GM06990 (cell line): ENCODE results near the gene EVPL.
"Not testable (repeated sequence)": the region's sequence is repeated elsewhere in the genome, so short reads cannot be mapped to it uniquely, and the experiment has no call there.

Experiments
- DNase-seq: peaks from one replicate; pipeline ENCODE4 v3.0.0-alpha.2; 2011; ENCODE audit not compliant: insufficient read length; ENCODE audit errors: extremely low read depth
- H3K27me3 ChIP-seq: replicated peaks from 2 replicates; pipeline ENCODE4 v1.6.0; 2011; ENCODE audit warnings: low read length; ENCODE audit not compliant: control insufficient read depth, insufficient read depth
- H3K36me3 ChIP-seq: 2 replicates; pipeline ENCODE4 v1.5.1; 2011; ENCODE audit warnings: low read length; ENCODE audit not compliant: control insufficient read depth, insufficient read depth
- H3K4me3 ChIP-seq: replicated peaks from 2 replicates; pipeline ENCODE4 v1.5.1; 2011; ENCODE audit warnings: low read depth, mild to moderate bottlenecking, control low read depth, low read length
- CTCF ChIP-seq: IDR thresholded peaks from 2 replicates; pipeline ENCODE4 v1.5.1; 2011; ENCODE audit warnings: low read length, control low read depth, mild to moderate bottlenecking, inconsistent platforms; ENCODE audit not compliant: insufficient read depth, poor library complexity, severe bottlenecking

EVPL gene

GRCh38 chr17:75975757-75976174 lies 51.3 kb downstream of the EVPL start:
- H3K36me3 ChIP-seq, result no peaks in the 10 kb centered on the region; the same call in 1 of the 2 replicates
- no peaks in the 10 kb centered on the region for H3K27me3 ChIP-seq
- H3K4me3 ChIP-seq, result no peak overlapping the region
- no peak for DNase-seq
- no peak for TF ChIP-seq CTCF

- not testable (repeated sequence) for H3K27me3 ChIP-seq, H3K4me3 ChIP-seq, DNase-seq, H3K36me3 ChIP-seq
Measured at GRCh38 chr17:75975187-75975586, 51.9 kb downstream of the EVPL start.

- H3K4me3 ChIP-seq, result no peak overlapping the region
- no peaks in the 10 kb centered on the region for H3K27me3 ChIP-seq
- no peaks in the 10 kb centered on the region; the same call in 1 of the 2 replicates for H3K36me3 ChIP-seq
- TF ChIP-seq CTCF, result no peak
- no peak for DNase-seq
Measured at GRCh38 chr17:75970626-75971025, 56.5 kb downstream of the EVPL start.

GRCh38 chr17:75970011-75970523 lies 57.0 kb downstream of the EVPL start:
- TF ChIP-seq CTCF, result no peak
- no peaks in the 10 kb centered on the region for H3K27me3 ChIP-seq
- no peak overlapping the region for H3K4me3 ChIP-seq
- H3K36me3 ChIP-seq, result no peaks in the 10 kb centered on the region; the same call in 1 of the 2 replicates
- DNase-seq, result no peak

- DNase-seq, H3K4me3 ChIP-seq, H3K36me3 ChIP-seq, H3K27me3 ChIP-seq: not testable (repeated sequence)
Measured at GRCh38 chr17:75969044-75969443, 58.1 kb downstream of the EVPL start.

- Histone ChIP-seq H3K4me3 (no peak overlapping the region), H3K36me3 (no peaks in the 10 kb centered on the region), H3K27me3 (no peaks in the 10 kb centered on the region)
- no peak for DNase-seq
- no peak for TF ChIP-seq CTCF
Measured at GRCh38 chr17:75965468-75965867, 61.6 kb downstream of the EVPL start.
